Stimulated activated CD4-positive, alpha-beta T cell treated with anti-CD3 and anti-CD28 coated beads, TNF-alpha, amount 100 ng/mL, for 4 hours (primary cell): ENCODE measurements around the gene TTC23.

ENCODE experiments used
- DNase-seq, 3 experiments: peaks; one replicate each; pipeline ENCODE4 v3.0.0-alpha.2; 2020; ENCODE audit warnings: low read depth in 3 of 3

The TTC23 gene

DNA sequence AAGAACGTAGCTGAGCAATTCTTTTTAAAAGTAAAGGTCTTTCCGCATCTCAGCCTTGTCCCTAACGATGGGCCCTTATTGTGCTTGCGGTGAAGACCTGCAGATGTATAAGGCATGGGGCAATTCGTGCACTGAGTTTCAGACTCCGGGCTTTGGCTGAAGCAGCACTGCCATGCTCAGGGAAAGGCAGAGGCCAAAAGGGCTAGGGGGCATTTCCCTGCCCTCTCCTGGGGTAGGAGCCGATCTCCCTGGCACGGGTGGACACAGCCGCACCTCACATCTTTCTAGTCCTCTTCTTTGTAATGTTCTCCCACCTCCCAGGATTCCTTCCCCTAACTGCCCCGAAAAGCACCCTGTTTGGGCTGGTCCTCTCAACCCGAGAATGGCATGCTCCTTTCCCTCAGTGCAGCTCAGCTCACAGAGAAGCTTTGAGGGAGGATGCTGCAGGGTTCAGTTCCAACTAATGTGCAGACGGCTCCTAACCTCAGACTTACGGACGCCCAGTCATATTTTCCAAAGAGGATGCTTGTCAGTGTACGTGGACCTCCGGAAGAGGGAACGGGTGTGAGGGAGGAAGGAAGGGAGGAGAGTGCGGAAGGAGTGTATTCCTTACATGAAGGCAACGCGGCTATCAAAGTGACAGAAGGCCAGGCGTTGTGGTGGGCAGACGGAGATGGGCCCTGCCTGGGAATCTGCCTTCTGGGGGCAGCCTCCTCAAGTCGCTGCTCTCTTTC, 83.3 kb downstream of the TTC23 start:
- no peak for DNase-seq

DNA sequence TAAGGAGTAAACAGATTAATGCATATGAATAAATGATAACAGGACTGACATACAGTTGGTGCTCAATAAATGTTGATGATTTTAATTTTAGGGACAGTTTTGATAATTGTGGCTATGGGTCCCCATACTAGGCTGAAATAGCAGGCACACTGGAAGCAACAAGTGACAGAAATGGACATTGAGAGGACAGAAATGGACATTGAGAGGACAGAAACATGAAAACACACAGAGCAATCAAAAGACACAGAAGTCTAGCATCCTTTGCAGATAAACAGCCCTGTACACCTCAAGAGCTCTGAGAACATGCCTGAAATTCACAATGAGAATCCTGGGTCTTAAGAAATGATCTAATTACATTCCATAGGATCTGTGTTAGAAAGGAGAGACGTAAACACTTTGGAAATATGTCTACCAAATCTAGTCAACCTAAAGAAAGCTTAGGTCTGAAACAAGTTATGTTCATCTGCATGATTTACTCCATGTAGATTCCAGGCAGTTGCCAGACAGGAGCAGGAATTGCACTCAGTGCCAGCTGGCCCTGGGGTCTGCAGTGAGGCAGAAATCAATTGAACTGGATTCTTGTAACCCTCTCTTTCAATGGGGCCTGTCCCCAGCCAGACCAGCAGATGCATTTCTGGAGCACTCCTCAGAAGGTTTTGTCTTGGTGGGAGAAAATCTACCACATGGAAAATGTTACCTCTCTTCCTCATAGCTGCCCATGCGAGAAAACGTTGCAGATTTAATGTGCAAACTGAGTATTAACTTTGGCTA, 84.2 kb downstream of the TTC23 start:
- no peak for DNase-seq

DNA sequence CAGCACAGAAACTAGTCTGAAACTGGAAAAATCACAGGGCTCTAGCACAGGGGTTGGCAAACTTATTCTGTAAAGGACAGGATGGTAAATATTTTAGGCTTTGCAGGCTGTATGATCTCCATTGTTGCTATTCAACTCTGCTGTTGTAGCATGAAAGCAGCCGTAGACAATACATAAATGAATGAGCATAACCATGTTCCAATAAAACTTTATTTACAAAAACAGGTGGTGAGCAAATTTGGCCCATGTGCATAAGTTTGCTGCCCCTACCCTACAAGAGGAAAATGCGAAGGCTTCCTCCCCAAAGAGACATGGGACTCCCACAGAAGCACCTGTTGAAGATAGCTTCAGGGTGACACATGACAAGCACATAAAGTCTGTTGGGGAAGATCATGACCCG, 85.3 kb downstream of the TTC23 start:
- DNase-seq = no peak

DNA sequence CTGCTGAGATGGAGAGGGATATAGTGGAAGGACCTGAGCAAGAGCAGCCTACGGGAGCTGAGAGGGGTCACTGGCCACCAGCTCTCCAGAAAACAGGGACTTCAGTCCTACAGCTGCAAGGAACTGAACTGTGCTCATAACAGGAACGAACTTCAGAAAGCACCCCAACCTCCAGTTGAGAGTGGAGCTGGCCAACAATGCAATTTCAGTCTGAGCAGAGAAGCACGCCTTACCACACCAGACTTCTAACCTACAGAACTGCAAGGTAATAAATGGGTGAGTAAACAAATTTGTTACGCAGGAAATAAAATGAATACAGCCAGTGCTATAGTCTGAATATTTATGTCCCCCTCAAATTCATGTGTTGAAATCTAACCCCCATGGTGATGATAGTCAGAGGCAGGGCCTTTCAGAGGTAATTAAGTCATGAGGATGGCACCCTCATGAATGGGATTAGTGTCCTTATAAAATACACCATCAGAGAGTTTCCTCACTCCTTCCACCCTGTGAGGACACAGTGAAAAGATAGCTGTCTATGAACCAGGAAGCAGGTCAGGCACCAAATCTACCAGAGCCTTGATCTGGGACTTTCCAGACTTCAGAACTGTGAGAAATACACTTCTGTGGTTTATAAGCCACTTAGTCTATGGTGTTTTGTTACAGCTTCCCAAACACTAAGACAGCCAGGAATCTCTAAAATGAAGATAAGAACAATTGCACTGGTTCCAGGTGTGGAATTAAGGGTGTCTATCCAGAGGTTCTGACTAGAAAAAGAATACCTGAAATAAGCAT, 85.9 kb downstream of the TTC23 start:
- DNase-seq = no peak

DNA sequence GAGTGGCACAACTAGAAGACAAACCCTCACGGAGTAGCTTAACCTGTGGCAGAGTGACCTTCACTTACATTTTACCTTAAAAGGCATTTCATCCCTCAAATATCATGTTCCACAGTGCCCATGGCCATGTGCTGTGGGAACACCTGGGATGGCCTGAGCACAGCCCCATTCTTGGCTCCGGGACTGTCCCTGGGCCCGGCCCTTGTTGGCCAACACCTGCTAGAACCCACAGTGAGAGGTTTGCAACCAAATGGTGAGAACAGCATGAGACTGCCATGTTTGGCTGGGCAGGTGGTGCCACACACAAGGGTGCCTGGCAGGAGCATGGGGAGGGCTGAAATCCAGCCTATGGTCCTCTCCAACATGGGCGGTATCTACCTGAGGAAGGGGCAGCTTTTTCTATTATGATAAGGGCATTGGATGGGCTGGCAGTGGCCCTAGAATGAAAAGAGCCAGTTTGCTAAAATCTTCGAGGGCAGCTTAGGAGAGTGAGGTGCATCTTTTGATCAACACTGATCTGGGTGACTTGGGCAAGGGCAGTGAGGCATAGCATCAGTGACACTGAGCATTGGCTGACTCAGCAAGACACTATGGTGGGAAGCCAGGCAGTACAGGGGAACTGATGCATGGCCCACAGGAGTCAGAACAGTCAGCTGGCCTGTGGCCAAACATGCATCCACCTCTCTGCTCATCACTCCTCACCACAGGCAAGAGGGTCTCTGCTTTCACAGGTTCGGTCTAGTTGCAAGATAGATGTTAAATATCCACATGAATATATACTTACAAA, 90.6 kb downstream of the TTC23 start:
- DNase-seq = no peak

DNA sequence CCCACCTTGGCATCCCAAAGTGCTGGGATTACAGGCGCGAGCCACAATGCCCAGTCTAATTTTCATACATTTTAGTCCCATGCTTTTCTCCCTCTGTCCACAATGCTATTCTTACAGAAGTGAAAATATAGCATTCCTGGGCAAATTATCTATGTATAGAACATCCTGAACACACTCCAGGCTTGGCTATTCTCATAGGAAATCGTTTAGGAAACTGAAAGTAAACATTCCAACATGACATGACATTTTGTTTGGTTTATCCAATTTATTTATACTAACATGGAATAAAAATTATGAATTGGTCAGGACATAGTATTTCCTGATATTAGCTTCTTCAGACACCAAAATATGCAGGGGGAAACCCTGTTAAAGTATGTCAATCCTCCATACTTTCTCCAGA, 91.9 kb downstream of the TTC23 start:
- no peak for DNase-seq

DNA sequence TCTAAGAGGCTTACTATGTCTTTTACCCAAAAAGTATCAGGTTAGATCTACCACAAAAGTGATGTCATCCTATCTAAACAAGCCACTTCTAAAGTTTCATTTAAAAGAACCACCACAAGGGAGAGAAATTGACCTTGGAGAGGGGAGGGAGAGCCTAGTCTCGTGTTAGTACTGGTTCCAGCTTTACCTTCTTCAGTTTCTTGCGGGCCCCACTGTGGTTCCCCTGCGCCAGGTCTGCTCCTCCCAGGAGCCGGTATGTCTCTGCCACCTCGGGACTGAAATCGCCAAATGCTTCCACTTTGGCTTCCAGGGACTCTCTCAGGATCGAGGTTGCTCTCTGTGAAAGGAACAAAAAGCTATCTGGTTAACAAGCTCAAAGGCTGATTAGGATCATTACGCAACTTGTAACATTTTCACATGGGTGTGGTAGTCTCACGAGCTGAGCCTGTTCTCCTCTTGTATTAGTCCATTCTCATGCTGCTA, 93.4 kb downstream of the TTC23 start:
- DNase-seq = no peak

DNA sequence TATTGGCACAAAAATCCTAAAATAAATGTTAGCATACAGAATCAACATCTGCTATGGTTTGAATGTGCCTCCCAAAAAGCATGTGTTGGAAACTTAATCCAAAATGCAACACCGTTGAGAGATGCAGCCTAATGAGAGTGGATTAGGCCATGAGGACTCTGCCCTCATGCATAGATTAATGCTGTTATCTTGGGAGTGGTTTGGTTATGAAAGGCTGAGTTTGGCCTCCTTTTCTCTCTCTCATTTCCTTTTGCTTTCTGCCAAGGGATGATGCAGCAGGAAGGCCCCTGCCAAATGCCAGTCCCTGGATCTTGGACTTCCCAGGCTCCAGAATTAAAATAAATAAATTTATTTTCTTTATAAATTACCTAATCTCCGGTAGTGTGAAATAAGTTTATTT, 95.1 kb downstream of the TTC23 start:
- no peak for DNase-seq

DNA sequence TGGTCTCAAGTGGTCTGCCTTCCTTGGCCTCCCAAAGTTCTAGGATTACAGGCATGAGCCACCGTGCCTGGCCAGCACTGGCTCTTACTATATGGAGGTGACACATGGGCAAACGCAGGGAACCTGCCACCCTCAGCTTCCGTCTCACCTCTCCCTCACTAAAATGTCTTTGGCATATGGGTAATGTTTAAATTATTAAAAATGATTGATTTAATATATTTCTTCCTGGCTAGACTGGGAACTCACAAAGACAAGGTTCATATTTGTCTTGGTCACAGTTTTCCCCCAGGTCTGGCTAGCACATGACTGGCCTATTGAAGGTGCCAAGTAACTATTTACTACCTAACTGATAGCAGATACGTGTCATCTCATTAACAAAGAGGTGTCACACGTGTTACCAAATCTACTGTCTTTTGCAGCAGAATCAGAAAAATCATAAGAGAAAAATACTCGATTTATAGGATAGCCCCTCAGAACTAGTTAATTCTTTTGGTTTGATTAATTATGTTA, 96.3 kb downstream of the TTC23 start:
- DNase-seq = no peak

DNA sequence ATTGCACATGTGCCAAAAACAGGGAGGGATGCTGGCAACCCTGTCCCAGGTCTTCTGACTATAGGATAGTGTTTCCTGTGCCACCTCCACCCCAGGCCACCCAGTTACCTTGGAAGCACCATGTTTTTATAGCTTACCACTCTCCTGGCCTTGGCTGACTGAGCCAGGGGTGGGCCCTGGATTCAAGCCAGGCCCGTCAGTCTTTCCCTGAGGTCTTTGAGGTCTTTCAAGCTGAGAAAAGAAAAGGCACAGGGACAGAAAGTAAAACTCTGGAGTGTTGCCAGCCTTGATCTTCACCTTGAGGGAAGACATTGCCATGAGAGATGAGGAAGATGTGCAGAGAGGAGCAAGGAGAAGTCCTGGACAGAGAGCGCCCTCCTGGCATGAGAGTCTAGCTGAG, 98.2 kb downstream of the TTC23 start:
- DNase-seq = no peak

DNA sequence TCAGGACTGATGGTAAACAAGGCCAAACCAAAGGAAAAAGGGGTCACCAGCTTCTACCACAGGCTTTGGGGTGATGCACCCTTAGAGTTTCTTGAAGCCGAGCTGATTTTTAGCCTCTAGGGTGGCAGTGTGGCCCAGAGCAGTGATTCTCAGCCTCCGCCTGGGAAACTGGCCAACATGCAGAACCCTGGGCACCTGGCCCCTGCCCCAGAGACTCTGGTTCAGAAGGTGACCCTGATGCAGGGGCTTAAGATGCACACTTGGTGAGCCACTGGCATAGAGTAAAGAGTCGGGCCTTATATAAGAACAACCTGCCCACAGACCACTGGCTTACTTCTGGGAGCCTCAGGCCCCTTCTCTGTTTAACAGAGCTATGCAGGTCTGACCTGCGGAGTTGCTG, 100.0 kb downstream of the TTC23 start:
- no peak for DNase-seq

DNA sequence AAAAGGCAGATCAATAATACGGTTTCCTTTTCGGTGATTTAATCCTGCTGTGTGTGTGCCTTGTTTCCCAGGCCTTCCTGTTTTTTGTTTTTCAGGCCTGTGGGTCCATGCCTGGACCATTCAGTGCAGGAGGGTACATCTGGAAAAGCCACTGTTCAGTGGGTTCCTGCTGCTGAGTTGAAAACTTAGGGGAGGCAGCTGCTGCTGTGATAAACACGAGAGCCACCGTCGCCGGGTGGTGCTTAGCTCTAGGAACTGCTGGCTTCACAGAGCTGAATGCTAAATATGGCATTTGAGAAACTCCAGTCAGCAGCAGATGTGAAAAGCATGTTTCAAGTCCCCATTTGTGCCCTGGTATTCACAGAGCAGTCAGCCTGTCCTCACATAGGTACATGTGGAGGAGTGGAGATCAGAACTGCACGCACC, 100.5 kb downstream of the TTC23 start:
- no peak for DNase-seq

DNA sequence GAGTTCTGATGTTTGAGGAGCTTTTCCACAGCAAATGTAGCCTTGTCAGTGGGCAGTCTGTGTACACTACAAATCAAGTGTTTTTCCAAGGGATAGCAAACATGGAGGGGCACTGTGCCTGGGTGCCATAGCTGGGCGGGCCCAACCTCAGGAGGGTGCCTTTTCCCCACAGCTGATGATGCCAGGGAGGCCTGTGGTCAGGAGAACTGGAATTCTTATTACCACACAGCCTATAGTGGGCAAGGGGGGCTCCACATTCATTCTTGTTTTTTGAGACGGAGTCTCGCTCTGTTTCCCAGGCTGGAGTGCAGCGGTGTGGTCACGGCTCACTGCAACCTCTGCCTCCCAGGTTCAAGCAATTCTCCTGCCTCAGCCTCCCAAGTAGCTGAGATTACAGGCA, 102.7 kb downstream of the TTC23 start:
- no peak for DNase-seq

DNA sequence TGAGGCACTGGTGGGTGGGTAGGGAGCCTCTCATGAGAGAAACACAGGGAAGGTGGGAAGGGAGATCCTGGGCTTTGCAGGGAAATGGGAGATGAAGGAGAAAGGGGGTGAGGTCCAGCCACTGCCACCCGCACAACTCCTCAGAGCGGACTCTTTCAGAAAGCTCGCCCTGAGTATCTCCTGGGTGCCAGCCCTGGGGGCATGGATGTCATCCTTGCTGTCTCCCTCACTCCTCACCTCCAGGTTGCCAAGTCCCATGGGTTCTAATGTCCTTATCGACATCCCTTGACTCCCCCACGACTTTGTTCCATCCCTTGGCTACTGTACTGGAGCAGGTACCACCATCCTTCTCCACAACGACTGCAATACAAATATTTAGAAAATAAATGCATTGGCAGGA, 103.6 kb downstream of the TTC23 start:
- no peak for DNase-seq

DNA sequence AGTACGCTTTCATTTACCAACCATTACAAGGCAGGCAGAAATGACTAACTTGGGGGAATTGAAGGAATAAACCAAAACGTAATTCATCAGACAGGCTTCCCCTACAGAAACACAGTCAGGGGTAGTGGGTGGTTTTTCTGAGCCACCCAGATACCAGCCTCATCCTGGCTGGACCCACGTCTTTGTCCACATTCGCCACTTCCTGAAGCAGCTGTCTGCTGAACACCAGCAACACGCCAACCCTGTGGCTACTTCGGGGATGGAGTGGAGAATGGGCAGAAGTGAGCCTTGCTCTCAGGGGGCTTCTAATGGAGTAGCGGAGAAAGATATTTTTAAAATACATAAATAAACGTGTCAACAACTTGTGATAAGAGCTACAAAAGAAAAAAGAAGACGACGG, 104.4 kb downstream of the TTC23 start:
- DNase-seq = no peak

DNA sequence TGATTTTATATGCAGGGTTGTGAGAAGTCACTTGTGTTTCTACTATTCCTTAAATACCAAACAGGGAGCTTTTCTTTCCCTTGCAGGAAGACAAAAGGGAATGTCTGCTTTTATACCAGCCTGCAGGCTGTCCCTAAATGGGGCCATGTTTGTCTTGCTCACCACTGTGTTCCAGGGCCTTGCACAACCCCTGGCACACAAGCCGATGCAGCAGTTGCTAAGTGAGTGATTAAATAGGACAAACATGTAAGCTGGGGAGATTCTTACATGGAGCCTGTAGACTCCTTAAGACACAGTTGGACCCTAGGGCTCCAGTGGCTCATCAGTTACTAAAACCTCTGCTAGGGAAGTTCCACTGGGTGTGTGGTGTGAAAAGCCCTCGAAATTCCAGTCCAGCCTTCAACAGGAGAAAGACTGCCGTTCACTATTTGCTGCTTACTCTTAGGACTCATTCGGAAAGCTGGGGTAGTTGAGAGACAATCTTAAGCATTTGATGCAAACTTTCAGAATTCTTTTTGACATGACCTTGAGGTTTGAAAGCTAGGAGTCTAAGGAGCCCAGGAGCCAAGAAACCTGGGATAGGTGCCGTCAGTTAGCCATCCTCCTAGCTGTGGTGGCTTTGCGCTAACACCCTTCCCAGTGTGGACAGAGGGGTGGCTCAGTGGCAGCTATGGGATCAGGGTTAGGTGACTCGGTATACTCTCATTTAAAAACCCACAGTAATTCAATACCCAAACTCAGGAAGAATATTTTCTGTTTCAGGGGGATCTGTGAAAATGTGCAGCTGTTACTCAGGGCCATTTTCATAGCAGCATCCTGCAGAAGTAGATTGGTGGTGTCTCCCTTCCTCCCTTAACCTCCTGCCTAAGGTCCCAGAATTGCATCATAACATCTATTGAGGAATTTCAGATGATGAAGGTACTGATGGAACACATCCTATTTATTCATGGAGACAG, 105.4 kb downstream of the TTC23 start:
- no peak for DNase-seq

DNA sequence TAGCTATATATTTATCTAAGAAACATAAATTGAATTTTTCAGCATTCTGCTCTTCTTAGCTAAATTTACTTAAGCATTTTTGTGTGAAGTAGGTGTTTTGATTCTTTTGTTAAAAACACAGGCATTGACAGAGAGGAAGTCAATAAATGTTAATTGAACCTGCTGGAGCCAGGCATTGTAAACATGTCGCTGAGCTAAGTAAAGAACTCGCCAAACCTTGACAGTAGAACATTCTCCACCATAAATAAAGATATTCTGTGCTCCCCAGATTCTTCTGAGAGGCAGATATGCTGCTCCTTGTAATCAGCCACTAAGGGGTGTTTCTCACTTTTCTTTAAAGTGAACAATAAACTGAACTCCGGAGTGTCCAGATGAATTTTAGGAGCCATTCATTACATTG, 106.1 kb downstream of the TTC23 start:
- no peak for DNase-seq

DNA sequence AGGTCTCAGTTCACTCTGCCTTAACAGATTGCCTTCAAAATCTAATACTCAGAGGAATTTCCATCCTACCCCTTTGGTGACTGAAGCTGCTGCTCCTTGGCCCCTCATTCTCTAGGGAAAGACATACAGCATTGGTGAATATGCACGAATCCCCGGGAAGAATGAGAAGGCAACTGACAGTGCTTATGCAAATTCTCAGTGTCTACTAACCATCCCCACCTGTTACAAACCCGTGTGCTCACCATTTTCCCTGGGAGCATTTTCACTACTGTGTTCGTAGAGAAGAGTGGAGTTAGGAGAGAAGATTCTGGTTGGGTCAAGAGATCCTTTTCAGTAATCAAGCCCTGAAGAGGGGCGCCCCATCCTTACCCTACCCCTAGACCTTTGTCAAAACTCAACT, 106.8 kb downstream of the TTC23 start:
- DNase-seq = no peak

DNA sequence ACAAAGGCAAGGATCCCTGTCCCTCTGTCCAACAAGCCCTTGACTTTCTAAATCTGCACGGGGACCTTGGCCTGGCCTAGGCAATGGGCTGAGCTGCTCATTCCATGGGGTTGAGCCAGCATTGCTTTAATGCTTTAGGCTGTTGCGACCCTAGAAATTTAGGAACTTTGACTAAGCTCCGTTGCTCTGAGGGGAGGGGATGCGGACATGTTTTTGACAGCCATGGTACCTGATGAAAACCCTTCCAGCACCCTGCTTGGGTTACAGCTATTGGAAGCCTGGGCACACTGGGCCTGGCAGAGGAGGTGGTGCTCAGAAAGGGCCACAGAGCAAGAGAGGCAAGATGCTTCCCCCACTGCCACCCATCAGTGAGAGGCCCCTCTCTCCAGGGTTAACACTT, 107.4 kb downstream of the TTC23 start:
- no peak for DNase-seq

DNA sequence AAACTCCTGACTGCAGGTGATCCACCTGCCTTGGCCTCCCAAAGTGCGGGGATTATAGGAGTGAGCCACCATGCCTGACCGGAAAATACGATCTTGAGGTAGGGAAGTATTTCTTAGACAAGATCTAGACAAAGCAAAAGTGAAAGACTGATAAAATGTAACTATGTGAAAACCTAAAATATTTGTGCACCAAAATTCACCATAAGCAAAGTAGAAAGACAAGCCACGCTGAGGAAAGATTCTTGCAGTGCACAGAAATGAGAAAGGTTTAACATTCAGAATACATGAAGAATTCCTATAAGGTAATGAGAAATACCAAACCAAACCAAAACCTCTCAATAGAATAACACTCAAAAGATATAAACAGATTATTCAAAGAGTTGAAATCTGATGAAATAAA, 108.8 kb downstream of the TTC23 start:
- DNase-seq = no peak
